CD14-positive monocyte (primary cell): ENCODE data around the gene GPR132. TPM values are rescaled to one million over a fixed set of nuclear protein-coding genes. Genes with fewer than 3 reads are reported as not detected.

Source experiments
- DNase-seq, 3 donors: peaks; one replicate each; pipeline ENCODE4 v3.0.0-alpha.2; 2011 to 2022
- H2AFZ ChIP-seq: 2 replicates; pipeline ENCODE4 v1.6.0; 2012; ENCODE audit warnings: mild to moderate bottlenecking, low read depth, low read length, inconsistent platforms; ENCODE audit not compliant: insufficient read depth, poor library complexity, severe bottlenecking
- H3K27ac ChIP-seq, 2 donors: 1 replicate in 1 of 2; 2 replicates in 1 of 2; pipeline ENCODE4 v1.5.1; 2012 to 2013; ENCODE audit warnings: low read length in 2 of 2, control low read depth in 1 of 2, inconsistent platforms in 1 of 2, low read depth in 1 of 2, mild to moderate bottlenecking in 1 of 2
- H3K27me3 ChIP-seq, 2 donors: one replicate each; pipeline versions ENCODE4 v1.6.0 to v1.6.1; 2011 to 2013; ENCODE audit warnings: low read length in 2 of 2; ENCODE audit not compliant: control insufficient read depth in 2 of 2, insufficient read depth in 2 of 2
- H3K36me3 ChIP-seq, 2 donors: replicated peaks in 1 of 2; 1 replicate in 1 of 2; 2 replicates in 1 of 2; pipeline versions ENCODE4 v1.5.1 to v1.6.1; 2012 to 2013; ENCODE audit warnings: low read length in 2 of 2, control low read depth in 1 of 2, inconsistent platforms in 1 of 2, mild to moderate bottlenecking in 1 of 2; ENCODE audit not compliant: insufficient read depth in 2 of 2, control insufficient read depth in 1 of 2
- H3K4me1 ChIP-seq, 2 donors: 1 replicate in 1 of 2; 2 replicates in 1 of 2; pipeline versions ENCODE4 v1.5.1 to v1.6.1; 2012 to 2013; ENCODE audit warnings: low read length in 2 of 2, control low read depth in 1 of 2, inconsistent platforms in 1 of 2, mild to moderate bottlenecking in 1 of 2, moderate library complexity in 1 of 2; ENCODE audit not compliant: insufficient read depth in 2 of 2, control insufficient read depth in 1 of 2
- H3K4me2 ChIP-seq: replicated peaks from 2 replicates; pipeline ENCODE3; 2012; ENCODE audit warnings: low read length, moderate library complexity, mild to moderate bottlenecking; ENCODE audit not compliant: poor library complexity, severe bottlenecking; ENCODE audit errors: extremely low read depth
- H3K4me3 ChIP-seq, 3 experiments: fragments of 200-600 bp in 1 of 3; sonication (generic) in 1 of 3; replicated peaks in 1 of 3; 1 replicate in 2 of 3; 2 replicates in 1 of 3; pipeline ENCODE4 v1.5.1; 2011 to 2013; ENCODE audit warnings: low read length in 3 of 3, mild to moderate bottlenecking in 3 of 3, control low read depth in 2 of 3, low read depth in 2 of 3, inconsistent platforms in 1 of 3, moderate library complexity in 1 of 3
- H3K79me2 ChIP-seq: 2 replicates; pipeline ENCODE4 v1.6.0; 2012; ENCODE audit warnings: mild to moderate bottlenecking, control low read depth, inconsistent platforms, low read length, moderate library complexity; ENCODE audit not compliant: insufficient read depth
- H3K9ac ChIP-seq: 2 replicates; pipeline ENCODE4 v1.6.0; 2017; ENCODE audit warnings: low read length, mild to moderate bottlenecking; ENCODE audit not compliant: insufficient read depth, poor library complexity, severe bottlenecking
- H3K9me3 ChIP-seq, 2 donors: replicated peaks in 1 of 2; 1 replicate in 1 of 2; 2 replicates in 1 of 2; pipeline versions ENCODE4 v1.5.1 to v1.6.1; 2012 to 2013; ENCODE audit warnings: low read length in 2 of 2, control low read depth in 1 of 2; ENCODE audit not compliant: control insufficient read depth in 1 of 2, insufficient read depth in 1 of 2
- H4K20me1 ChIP-seq: 2 replicates; pipeline ENCODE4 v1.6.0; 2012; ENCODE audit warnings: mild to moderate bottlenecking, low read length, control low read depth, moderate library complexity; ENCODE audit not compliant: insufficient read depth
- H3K27ac Mint-ChIP-seq, 7 donors: one replicate each; pipeline ENCODE4 v1.8.0; 2020; ENCODE audit warnings: mild to moderate bottlenecking in 7 of 7, mixed read lengths in 7 of 7, moderate library complexity in 6 of 7, inconsistent platforms in 2 of 7
- H3K27me3 Mint-ChIP-seq, 3 donors: one replicate each; pipeline ENCODE4 v1.8.0; 2021 to 2022; ENCODE audit warnings: low read depth in 3 of 3, mild to moderate bottlenecking in 3 of 3, mixed read lengths in 3 of 3, moderate library complexity in 3 of 3, inconsistent platforms in 1 of 3
- H3K36me3 Mint-ChIP-seq, 2 donors: one replicate each; pipeline ENCODE4 v1.8.0; 2020; ENCODE audit warnings: mixed read lengths in 2 of 2, inconsistent platforms in 1 of 2, mild to moderate bottlenecking in 1 of 2
- H3K4me1 Mint-ChIP-seq: one replicate; pipeline ENCODE4 v1.8.0; 2020; ENCODE audit warnings: mild to moderate bottlenecking, mixed read lengths
- H3K4me3 Mint-ChIP-seq, 2 donors: one replicate each; pipeline ENCODE4 v1.8.0; 2020; ENCODE audit warnings: mild to moderate bottlenecking in 2 of 2, mixed read lengths in 2 of 2, moderate library complexity in 1 of 2
- H3K9me3 Mint-ChIP-seq, 7 donors: one replicate each; pipeline ENCODE4 v1.8.0; 2020 to 2022; ENCODE audit warnings: mixed read lengths in 7 of 7, mild to moderate bottlenecking in 6 of 7, moderate library complexity in 6 of 7, inconsistent platforms in 2 of 7
- CTCF ChIP-seq: fragments of 200-600 bp; IDR thresholded peaks from one replicate; pipeline ENCODE4 v1.8.0; 2022; ENCODE audit warnings: antibody characterized with exemption, mild to moderate bottlenecking
- WGBS: methylation state at CpG from one replicate; pipeline ENCODE4 v1.1.5; 2013; ENCODE audit warnings: missing lambda C conversion rate; ENCODE audit not compliant: insufficient coverage; 5-methylcytosine and 5-hydroxymethylcytosine counted together
- intact Hi-C, 2 donors: fragments of 100-400 bp; cut with micrococcal nuclease; formaldehyde crosslinking; loops; one replicate each; pipeline versions ENCODE4 v1.15.0 to v1.15.1; 2023
- polyA plus RNA-seq, 3 donors: library from polyadenylated mRNA; depleted of rRNA in 1 of 3; unstranded in 2 of 3; stranded (reverse) in 1 of 3; fragments of 300-500 nt in 2 of 3; fragments of >200 nt in 1 of 3; fragmentation: Illumina TruSeq in 2 of 3; gene quantifications; 1 replicate in 2 of 3; 2 replicates in 1 of 3; pipeline ENCODE4 v1.2.3, GENCODE V29; 2012 to 2021

GPR132 gene
- polyA plus RNA-seq, 3 donors, result 6.3 to 19.0 (median 13.0) TPM

DNA sequence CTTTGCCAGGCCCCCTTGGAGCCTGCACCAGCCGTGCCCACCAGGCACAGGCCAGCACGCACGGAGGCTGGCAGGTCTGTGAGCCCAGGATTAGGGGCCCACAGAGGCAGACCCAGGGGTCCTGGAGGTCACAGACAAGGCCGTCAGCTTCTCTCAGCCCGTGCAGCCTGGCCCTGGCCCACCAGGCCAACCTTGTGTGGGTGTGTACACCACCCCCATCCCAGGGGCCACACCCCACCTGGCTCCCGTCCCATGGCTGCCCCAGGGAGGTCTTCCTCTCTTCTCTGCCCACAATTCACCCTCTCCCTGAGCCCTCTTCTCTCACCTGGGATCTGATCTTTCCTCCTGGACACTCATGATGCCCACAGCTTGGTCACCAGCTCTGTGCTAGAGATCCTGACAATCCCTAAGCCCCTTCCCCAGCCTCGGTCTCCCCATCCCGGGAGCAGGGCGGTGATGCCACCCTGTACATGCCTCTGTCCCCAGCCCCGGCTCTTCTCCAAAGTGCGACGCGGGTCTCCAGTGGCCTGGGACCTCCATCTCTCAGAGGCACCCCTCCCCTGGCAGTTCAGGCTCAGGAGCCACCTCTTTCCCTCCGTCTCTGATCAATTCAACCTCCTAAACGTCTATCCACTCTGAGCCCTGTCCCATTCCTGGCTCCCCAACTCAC, 31.1 kb upstream of the GPR132 start:
- no peaks in the 10 kb centered on the region for H4K20me1 ChIP-seq
- peaks cover 7 to 17% of the 10 kb centered on the region in 2 donors for H3K4me1 ChIP-seq
- H3K9me3 ChIP-seq, result peaks cover 17 to 18% of the 10 kb centered on the region in 2 donors
- Mint-ChIP-seq H3K36me3 (peaks cover 0 to 3% of the 10 kb centered on the region in 2 donors), H3K9me3 (peaks cover 9 to 30% (median 18%) of the 10 kb centered on the region in 7 donors), H3K4me3 (peak overlapping the region in 1 of 2 donors; percentile 17), H3K27ac (no peak overlapping the region), H3K4me1 (peaks cover 4% of the 10 kb centered on the region), H3K27me3 (peaks cover 37 to 52% (median 43%) of the 10 kb centered on the region in 3 donors)
- no peak overlapping the region for H3K27ac ChIP-seq
- no peak for DNase-seq
- no peak for TF ChIP-seq CTCF
- H3K4me3 ChIP-seq, result no peak overlapping the region
- no peak overlapping the region for H3K4me2 ChIP-seq
- 91% methylated on average over 14 of the region's 15 CpGs for WGBS
- no peak overlapping the region for H2AFZ ChIP-seq
- intact Hi-C loops, result no loop called here
- no peak overlapping the region for H3K9ac ChIP-seq
- H3K79me2 ChIP-seq, result no peaks in the 10 kb centered on the region
- no peaks in the 10 kb centered on the region for H3K36me3 ChIP-seq
- H3K27me3 ChIP-seq, result peaks cover 17 to 40% of the 10 kb centered on the region in 2 donors

DNA sequence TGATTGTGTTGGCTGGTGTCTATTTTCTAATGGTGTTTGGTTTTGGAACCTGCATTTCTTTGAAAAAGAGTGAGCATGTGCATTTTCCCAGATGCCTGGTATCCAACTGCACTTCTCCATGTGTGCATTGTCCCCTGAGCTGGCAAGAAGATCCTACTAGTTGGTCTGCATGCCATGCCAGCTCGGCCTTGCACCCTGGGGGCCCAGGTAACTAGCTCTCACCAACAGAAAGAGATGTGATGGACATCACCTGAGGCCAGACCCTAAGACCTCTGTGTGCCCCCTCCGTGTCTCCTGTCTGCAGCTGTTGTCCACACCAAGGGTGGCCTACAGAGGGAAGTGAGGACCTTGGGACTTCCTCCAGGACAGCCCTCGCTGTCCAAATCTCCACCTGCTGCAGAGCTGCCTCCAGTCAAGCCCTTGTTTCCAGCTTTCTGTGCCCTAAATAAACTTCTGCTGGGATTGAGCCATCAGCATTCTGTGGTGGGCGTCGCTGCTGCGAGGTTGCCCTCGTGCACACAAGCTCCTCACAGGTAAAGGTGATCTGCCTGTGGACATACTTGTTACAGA, 30.1 kb upstream of the GPR132 start:
- H4K20me1 ChIP-seq, result no peaks in the 10 kb centered on the region
- no peak overlapping the region for H3K27ac Mint-ChIP-seq

More for the DNA sequence above, 30.1 kb upstream of the GPR132 start:
- peaks cover 15 to 17% of the 10 kb centered on the region in 2 donors for H3K9me3 ChIP-seq
- peaks cover 17 to 44% of the 10 kb centered on the region in 2 donors for H3K27me3 ChIP-seq
- Mint-ChIP-seq H3K27me3 (peaks cover 37 to 57% (median 39%) of the 10 kb centered on the region in 3 donors), H3K9me3 (peaks cover 9 to 29% (median 16%) of the 10 kb centered on the region in 7 donors), H3K4me3 (peak overlapping the region in 1 of 2 donors; percentile 59), H3K4me1 (peaks cover 4% of the 10 kb centered on the region), H3K36me3 (peaks cover 0 to 3% of the 10 kb centered on the region in 2 donors)
- no peak overlapping the region for H3K4me3 ChIP-seq
- H3K36me3 ChIP-seq, result no peaks in the 10 kb centered on the region
- no peak overlapping the region for H2AFZ ChIP-seq
- no peaks in the 10 kb centered on the region for H3K79me2 ChIP-seq
- H3K4me1 ChIP-seq, result peaks cover 7 to 17% of the 10 kb centered on the region in 2 donors
- 97% methylated on average over 7 of the region's 7 CpGs for WGBS
- intact Hi-C loops, result no loop called here
- no peak overlapping the region for H3K4me2 ChIP-seq
- no peak for TF ChIP-seq CTCF
- H3K9ac ChIP-seq, result no peak overlapping the region
- no peak for DNase-seq
- no peak overlapping the region for H3K27ac ChIP-seq
